NT2/D1 (cell line): ENCODE data around the gene FHAD1.

Experiments used
- DNase-seq: peaks from one replicate; pipeline ENCODE4 v3.0.0-alpha.2; 2011; ENCODE audit warnings: low read depth, low spot score
- H3K27me3 ChIP-seq: 2 replicates; pipeline ENCODE4 v1.6.0; 2011; ENCODE audit warnings: mild to moderate bottlenecking; ENCODE audit not compliant: insufficient read length, insufficient read depth
- H3K36me3 ChIP-seq: 2 replicates; pipeline ENCODE4 v1.6.1; 2011; ENCODE audit warnings: mild to moderate bottlenecking, low read length, mixed read lengths; ENCODE audit not compliant: insufficient read depth, insufficient read length
- H3K4me1 ChIP-seq: 2 replicates; pipeline ENCODE4 v1.5.1; 2011; ENCODE audit not compliant: insufficient read depth, insufficient read length
- H3K4me3 ChIP-seq: 2 replicates; pipeline ENCODE4 v1.5.1; 2011; ENCODE audit warnings: low read depth; ENCODE audit not compliant: insufficient read length
- H3K9ac ChIP-seq: 2 replicates; pipeline ENCODE4 v1.6.0; 2011; ENCODE audit warnings: low read depth; ENCODE audit not compliant: insufficient read length
- H3K9me3 ChIP-seq: 2 replicates; pipeline ENCODE4 v1.5.1; 2011; ENCODE audit warnings: mild to moderate bottlenecking, low read length; ENCODE audit not compliant: insufficient read depth
- SUZ12 ChIP-seq: IDR thresholded peaks from 2 replicates; pipeline ENCODE4 v1.6.1; 2011; ENCODE audit not compliant: insufficient read length, insufficient read depth; ENCODE audit errors: extremely low read depth
- YY1 ChIP-seq: IDR thresholded peaks from 2 replicates; pipeline ENCODE4 v1.6.1; 2011; ENCODE audit not compliant: insufficient read length, insufficient read depth
- ZNF274 ChIP-seq: IDR thresholded peaks from 2 replicates; pipeline ENCODE4 v1.6.1; 2011; ENCODE audit warnings: mild to moderate bottlenecking, low read depth, low read length

FHAD1 gene

DNA sequence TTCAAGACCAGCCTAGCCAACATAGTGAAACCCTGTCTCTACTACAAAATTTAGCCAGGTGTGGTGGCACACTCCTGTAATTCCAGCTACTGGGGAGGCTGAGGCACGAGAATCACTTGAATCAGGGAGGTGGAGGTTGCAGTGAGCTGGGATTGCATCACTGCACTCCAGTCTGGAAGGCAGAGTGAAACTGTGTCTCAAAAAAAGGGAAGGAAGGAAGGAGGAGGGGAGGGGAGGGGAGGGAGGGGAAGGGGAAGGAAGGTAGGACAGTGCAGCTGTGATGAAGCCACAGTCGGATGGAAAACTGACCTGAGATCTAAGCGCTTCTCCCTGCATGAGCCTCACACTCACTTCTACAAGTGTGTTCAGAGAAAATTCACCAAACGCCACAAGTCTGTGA is 22.0 kb upstream of the FHAD1 start:
- no peaks in the 10 kb centered on the region for H3K27me3 ChIP-seq
- H3K36me3 ChIP-seq: no peaks in the 10 kb centered on the region
- no peaks in the 10 kb centered on the region for H3K4me1 ChIP-seq
- no peak overlapping the region for H3K9ac ChIP-seq
- no peak overlapping the region for H3K4me3 ChIP-seq
- TF ChIP-seq YY1: no peak
- no peak for TF ChIP-seq SUZ12
- TF ChIP-seq ZNF274: no peak
- no peak for DNase-seq
- no peaks in the 10 kb centered on the region for H3K9me3 ChIP-seq

DNA sequence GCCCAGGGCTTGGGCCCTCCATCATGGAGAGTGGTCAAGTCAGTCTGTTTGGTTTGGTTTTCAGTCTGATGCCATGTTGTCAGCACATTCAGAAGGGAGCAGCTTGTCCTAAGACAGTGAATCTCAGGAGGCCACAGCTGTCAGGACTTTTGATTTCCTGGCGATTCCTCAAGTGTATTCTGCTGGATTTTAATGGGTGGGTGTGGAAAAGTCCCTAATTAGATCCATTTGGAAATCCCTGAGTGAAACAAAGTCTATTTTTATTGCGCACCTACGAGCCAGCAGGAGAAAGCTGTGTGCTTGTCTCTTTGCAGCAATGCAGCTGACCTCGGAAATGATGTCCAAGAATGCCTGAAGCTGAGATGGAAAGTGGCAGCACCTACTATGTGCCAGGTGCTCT is 21.6 kb upstream of the FHAD1 start:
- Histone ChIP-seq H3K36me3 (no peaks in the 10 kb centered on the region), H3K4me3 (no peak overlapping the region), H3K4me1 (no peaks in the 10 kb centered on the region), H3K27me3 (no peaks in the 10 kb centered on the region), H3K9ac (no peak overlapping the region), H3K9me3 (no peaks in the 10 kb centered on the region)
- TF ChIP-seq YY1 (no peak), ZNF274 (no peak), SUZ12 (no peak)
- DNase-seq: no peak

GRCh38 chr1:15226388-15227255 is 20.4 kb upstream of the FHAD1 start:
- H3K9ac ChIP-seq: no peak overlapping the region
- DNase-seq: no peak
- no peaks in the 10 kb centered on the region for H3K27me3 ChIP-seq
- no peaks in the 10 kb centered on the region for H3K36me3 ChIP-seq
- no peaks in the 10 kb centered on the region for H3K9me3 ChIP-seq
- no peak overlapping the region for H3K4me3 ChIP-seq
- H3K4me1 ChIP-seq: no peaks in the 10 kb centered on the region
- TF ChIP-seq ZNF274 (no peak), SUZ12 (no peak), YY1 (no peak)

DNA sequence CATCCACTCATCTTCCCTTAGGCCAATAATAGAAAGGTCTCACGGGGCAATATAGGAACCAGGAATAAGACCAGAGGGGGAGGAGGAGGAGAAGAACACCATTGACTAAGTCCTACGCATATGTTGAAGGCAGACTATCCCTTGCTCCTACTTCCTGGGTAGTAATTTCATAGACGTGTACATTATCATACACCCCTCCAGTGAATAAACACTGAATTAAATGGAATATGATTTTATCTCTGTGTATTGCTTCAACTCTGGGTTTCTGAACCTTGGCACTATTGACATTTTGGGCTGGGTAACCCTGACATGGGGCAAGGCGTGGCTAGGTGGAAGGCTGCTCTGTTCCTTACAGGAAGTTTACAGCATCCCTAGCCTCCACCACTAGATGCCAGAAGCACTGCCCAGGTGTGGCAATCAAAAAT is 17.3 kb upstream of the FHAD1 start:
- no peak for DNase-seq
- H3K9ac ChIP-seq: no peak overlapping the region
- no peaks in the 10 kb centered on the region for H3K36me3 ChIP-seq
- H3K27me3 ChIP-seq: no peaks in the 10 kb centered on the region
- TF ChIP-seq ZNF274 (no peak), YY1 (no peak), SUZ12 (no peak)
- H3K4me3 ChIP-seq: no peak overlapping the region
- no peaks in the 10 kb centered on the region for H3K9me3 ChIP-seq
- H3K4me1 ChIP-seq: no peaks in the 10 kb centered on the region

DNA sequence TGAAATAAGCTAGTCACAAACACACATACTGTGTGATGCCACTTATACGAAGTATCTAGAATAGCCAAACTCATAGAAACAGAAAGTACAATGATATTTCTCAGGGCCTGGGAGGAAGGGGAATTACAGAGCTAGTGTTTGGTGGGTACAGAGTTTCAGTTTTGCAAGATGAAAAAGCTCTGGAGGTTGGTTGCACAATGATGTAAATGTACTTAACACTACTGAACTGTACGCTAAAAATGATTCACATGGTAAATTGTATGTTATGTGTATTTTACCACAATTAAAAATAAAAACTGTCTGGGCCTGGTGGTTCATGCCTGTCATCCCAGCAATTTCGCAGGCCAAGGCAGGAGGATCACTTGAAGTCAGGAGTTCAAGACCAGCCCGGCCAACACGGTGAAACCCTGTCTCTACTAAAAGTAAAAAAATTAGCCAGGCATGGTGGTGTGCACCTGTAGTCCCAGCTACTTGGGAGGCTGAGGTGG is 15.3 kb upstream of the FHAD1 start:
- no peak overlapping the region for H3K9ac ChIP-seq
- no peak for TF ChIP-seq ZNF274
- no peak for TF ChIP-seq YY1
- TF ChIP-seq SUZ12: no peak

DNA sequence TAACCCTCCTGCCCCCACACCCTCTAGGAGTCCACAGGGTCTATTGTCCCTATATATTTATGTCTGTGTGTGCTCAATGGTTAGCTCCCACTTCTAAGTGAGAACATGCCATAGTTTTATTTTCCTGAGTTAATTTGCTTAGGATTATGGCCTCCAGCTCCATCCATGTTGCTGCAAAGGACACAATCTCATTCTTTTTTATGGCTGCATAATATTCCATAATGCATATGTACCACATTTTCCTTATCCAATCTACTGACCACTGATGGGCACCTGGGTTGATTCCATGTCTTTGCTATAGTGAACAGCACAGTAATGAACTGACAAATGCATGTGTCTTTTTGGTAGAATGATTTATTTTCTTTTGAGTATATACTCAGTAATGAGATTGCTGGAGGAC is 13.3 kb upstream of the FHAD1 start:
- Histone ChIP-seq H3K36me3 (no peaks in the 10 kb centered on the region), H3K4me1 (no peaks in the 10 kb centered on the region), H3K4me3 (no peak overlapping the region), H3K9me3 (no peaks in the 10 kb centered on the region), H3K27me3 (no peaks in the 10 kb centered on the region), H3K9ac (no peak overlapping the region)
- TF ChIP-seq SUZ12 (no peak), YY1 (no peak), ZNF274 (no peak)
- no peak for DNase-seq

More for the DNA sequence above, 15.3 kb upstream of the FHAD1 start:
- Histone ChIP-seq H3K4me3 (no peak overlapping the region), H3K36me3 (no peaks in the 10 kb centered on the region), H3K27me3 (no peaks in the 10 kb centered on the region), H3K9me3 (no peaks in the 10 kb centered on the region), H3K4me1 (no peaks in the 10 kb centered on the region)
- DNase-seq: no peak

DNA sequence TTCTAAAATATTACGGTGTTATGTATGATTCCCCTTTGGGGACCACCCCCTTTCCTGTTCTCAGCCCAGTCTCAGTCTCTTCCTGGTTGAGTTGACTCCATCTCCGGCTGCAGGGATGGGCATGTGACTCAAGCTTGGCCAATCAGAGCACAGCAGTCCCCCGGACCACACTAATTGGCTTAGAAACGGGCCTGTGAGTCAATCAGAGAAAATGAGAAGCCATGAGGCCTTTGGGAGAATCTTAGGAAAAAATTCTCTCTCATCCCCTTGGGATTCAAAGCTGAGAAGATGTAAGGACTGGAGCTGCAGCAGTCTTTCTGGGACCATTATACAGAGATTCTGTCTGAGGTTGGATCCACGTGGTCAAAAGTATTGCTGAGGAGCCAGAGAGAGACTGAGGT is 10.7 kb upstream of the FHAD1 start:
- Histone ChIP-seq H3K9ac (no peak overlapping the region), H3K9me3 (no peaks in the 10 kb centered on the region), H3K4me3 (no peak overlapping the region), H3K36me3 (no peaks in the 10 kb centered on the region), H3K27me3 (no peaks in the 10 kb centered on the region), H3K4me1 (peaks cover 2% of the 10 kb centered on the region)
- TF ChIP-seq ZNF274: no peak
- no peak for TF ChIP-seq SUZ12
- TF ChIP-seq YY1: no peak
- no peak for DNase-seq
